ENCODE results near the gene SRP9.
A peak's percentile ranks its signal among the peaks of the same experiment; 100 is the strongest.

SRP9 gene

GRCh38 chr1:225817611-225818061 lies 40.0 kb downstream of the SRP9 start:
- peak; percentile 90 for DNase-seq
- Histone ChIP-seq H3K18ac (ENCODE audit: low read length) (peak overlapping the region; percentile 9), H3K4me1 (ENCODE audit: control insufficient read depth, low read depth, low read length) (peaks cover 30% of the 10 kb centered on the region), H3K36me3 (ENCODE audit: control insufficient read depth, insufficient read depth, low read length) (no peaks in the 10 kb centered on the region), H3K79me2 (ENCODE audit: control insufficient read depth, insufficient read depth, low read length) (peaks cover 56% of the 10 kb centered on the region), H3K9ac (ENCODE audit: low read length) (peak overlapping the region; percentile 63), H3K27me3 (ENCODE audit: insufficient read depth, low read length, poor library complexity) (no peaks in the 10 kb centered on the region), H4K5ac (ENCODE audit: low read length) (no peak overlapping the region), H2BK120ac (ENCODE audit: low read depth, low read length) (peak overlapping the region; percentile 5), H3K4me3 (ENCODE audit: low read length) (no peak overlapping the region), H3K4me2 (ENCODE audit: low read length) (no peak overlapping the region), H2BK15ac (replicated peaks; ENCODE audit: low read depth) (no peak overlapping the region), H3K27ac (ENCODE audit: low read depth, low read length) (peak overlapping the region; percentile 67), H2AK5ac (ENCODE audit: low read length) (peak overlapping the region; percentile 72), H3K79me1 (ENCODE audit: low read length) (peaks cover 40% of the 10 kb centered on the region), H3K56ac (ENCODE audit: low read length) (peak overlapping the region; percentile 92), H2BK5ac (ENCODE audit: low read length) (peak overlapping the region; percentile 57), H3K4ac (ENCODE audit: low read depth, low read length) (peak overlapping the region; percentile 46), H3K23ac (ENCODE audit: low read length) (peak overlapping the region; percentile 91), H4K8ac (ENCODE audit: low read depth, low read length) (no peak overlapping the region)
- WGBS (ENCODE audit: extremely low coverage, insufficient coverage, low lambda C conversion rate): no CpG with 5 or more reads among the region's 8 CpGs

GRCh38 chr1:225818229-225818628 lies 40.6 kb downstream of the SRP9 start:
- H3K79me2 ChIP-seq (ENCODE audit: control insufficient read depth, insufficient read depth, low read length): peaks cover 52% of the 10 kb centered on the region
- H2AK5ac ChIP-seq (ENCODE audit: low read length): no peak overlapping the region
- H2BK15ac ChIP-seq (replicated peaks; ENCODE audit: low read depth): no peak overlapping the region
- no peak overlapping the region for H3K23ac ChIP-seq (ENCODE audit: low read length)
- no peak overlapping the region for H3K4me2 ChIP-seq (ENCODE audit: low read length)
- H3K4me3 ChIP-seq (ENCODE audit: low read length): no peak overlapping the region
- no peak overlapping the region for H3K27ac ChIP-seq (ENCODE audit: low read depth, low read length)
- no peak overlapping the region for H2BK120ac ChIP-seq (ENCODE audit: low read depth, low read length)
- no peaks in the 10 kb centered on the region for H3K36me3 ChIP-seq (ENCODE audit: control insufficient read depth, insufficient read depth, low read length)
- H3K56ac ChIP-seq (ENCODE audit: low read length): peak overlapping the region; percentile 12
- peaks cover 27% of the 10 kb centered on the region for H3K4me1 ChIP-seq (ENCODE audit: control insufficient read depth, low read depth, low read length)
- no CpG with 5 or more reads among the region's 7 CpGs for whole genome bisulfite sequencing (ENCODE audit: extremely low coverage, insufficient coverage, low lambda C conversion rate)
- H3K9ac ChIP-seq (ENCODE audit: low read length): no peak overlapping the region
- no peak overlapping the region for H4K8ac ChIP-seq (ENCODE audit: low read depth, low read length)
- peak overlapping the region; percentile 54 for H2BK5ac ChIP-seq (ENCODE audit: low read length)
- H4K5ac ChIP-seq (ENCODE audit: low read length): no peak overlapping the region
- no peak overlapping the region for H3K4ac ChIP-seq (ENCODE audit: low read depth, low read length)
- H3K18ac ChIP-seq (ENCODE audit: low read length): peak overlapping the region; percentile 32
- H3K79me1 ChIP-seq (ENCODE audit: low read length): peaks cover 39% of the 10 kb centered on the region
- DNase-seq: no peak
- H3K27me3 ChIP-seq (ENCODE audit: insufficient read depth, low read length, poor library complexity): no peaks in the 10 kb centered on the region

- Histone ChIP-seq H3K4me2 (ENCODE audit: low read length) (no peak overlapping the region), H3K79me1 (ENCODE audit: low read length) (peaks cover 36% of the 10 kb centered on the region), H3K18ac (ENCODE audit: low read length) (no peak overlapping the region), H3K79me2 (ENCODE audit: control insufficient read depth, insufficient read depth, low read length) (peaks cover 42% of the 10 kb centered on the region), H3K4me3 (ENCODE audit: low read length) (no peak overlapping the region), H3K27ac (ENCODE audit: low read depth, low read length) (no peak overlapping the region), H2BK5ac (ENCODE audit: low read length) (no peak overlapping the region), H2BK120ac (ENCODE audit: low read depth, low read length) (no peak overlapping the region), H3K27me3 (ENCODE audit: insufficient read depth, low read length, poor library complexity) (no peaks in the 10 kb centered on the region), H3K4me1 (ENCODE audit: control insufficient read depth, low read depth, low read length) (peaks cover 26% of the 10 kb centered on the region), H3K4ac (ENCODE audit: low read depth, low read length) (no peak overlapping the region), H3K9ac (ENCODE audit: low read length) (no peak overlapping the region), H3K23ac (ENCODE audit: low read length) (no peak overlapping the region), H4K5ac (ENCODE audit: low read length) (no peak overlapping the region), H3K36me3 (ENCODE audit: control insufficient read depth, insufficient read depth, low read length) (no peaks in the 10 kb centered on the region), H2BK15ac (replicated peaks; ENCODE audit: low read depth) (no peak overlapping the region), H3K56ac (ENCODE audit: low read length) (no peak overlapping the region), H4K8ac (ENCODE audit: low read depth, low read length) (no peak overlapping the region), H2AK5ac (ENCODE audit: low read length) (no peak overlapping the region)
- DNase-seq: no peak
- WGBS (ENCODE audit: extremely low coverage, insufficient coverage, low lambda C conversion rate): no CpG with 5 or more reads among the region's 12 CpGs
Measured at GRCh38 chr1:225819346-225820192, 41.9 kb downstream of the SRP9 start.

- Histone ChIP-seq H3K18ac (ENCODE audit: low read length) (no peak overlapping the region), H3K56ac (ENCODE audit: low read length) (no peak overlapping the region), H3K9ac (ENCODE audit: low read length) (no peak overlapping the region), H2BK120ac (ENCODE audit: low read depth, low read length) (no peak overlapping the region), H3K4me2 (ENCODE audit: low read length) (no peak overlapping the region), H3K4me3 (ENCODE audit: low read length) (no peak overlapping the region), H3K23ac (ENCODE audit: low read length) (no peak overlapping the region), H3K4ac (ENCODE audit: low read depth, low read length) (no peak overlapping the region), H4K5ac (ENCODE audit: low read length) (no peak overlapping the region), H3K27me3 (ENCODE audit: insufficient read depth, low read length, poor library complexity) (no peaks in the 10 kb centered on the region), H2BK15ac (replicated peaks; ENCODE audit: low read depth) (no peak overlapping the region), H2AK5ac (ENCODE audit: low read length) (no peak overlapping the region), H4K8ac (ENCODE audit: low read depth, low read length) (no peak overlapping the region), H3K4me1 (ENCODE audit: control insufficient read depth, low read depth, low read length) (peaks cover 24% of the 10 kb centered on the region), H2BK5ac (ENCODE audit: low read length) (no peak overlapping the region), H3K27ac (ENCODE audit: low read depth, low read length) (no peak overlapping the region), H3K79me1 (ENCODE audit: low read length) (peaks cover 39% of the 10 kb centered on the region), H3K79me2 (ENCODE audit: control insufficient read depth, insufficient read depth, low read length) (peaks cover 43% of the 10 kb centered on the region), H3K36me3 (ENCODE audit: control insufficient read depth, insufficient read depth, low read length) (no peaks in the 10 kb centered on the region)
- no peak for DNase-seq
- 100% methylated on average over 1 of the region's 5 CpGs for WGBS (ENCODE audit: extremely low coverage, insufficient coverage, low lambda C conversion rate)
Measured at GRCh38 chr1:225820522-225821120, 43.0 kb downstream of the SRP9 start.

- H2BK5ac ChIP-seq (ENCODE audit: low read length): no peak overlapping the region
- no peak overlapping the region for H2BK15ac ChIP-seq (replicated peaks; ENCODE audit: low read depth)
- peaks cover 34% of the 10 kb centered on the region for H3K79me1 ChIP-seq (ENCODE audit: low read length)
- peaks cover 9% of the 10 kb centered on the region for H3K4me1 ChIP-seq (ENCODE audit: control insufficient read depth, low read depth, low read length)
- H3K27me3 ChIP-seq (ENCODE audit: insufficient read depth, low read length, poor library complexity): no peaks in the 10 kb centered on the region
- no peak overlapping the region for H3K4ac ChIP-seq (ENCODE audit: low read depth, low read length)
- H2AK5ac ChIP-seq (ENCODE audit: low read length): no peak overlapping the region
- H3K18ac ChIP-seq (ENCODE audit: low read length): no peak overlapping the region
- no peaks in the 10 kb centered on the region for H3K36me3 ChIP-seq (ENCODE audit: control insufficient read depth, insufficient read depth, low read length)
- H2BK120ac ChIP-seq (ENCODE audit: low read depth, low read length): no peak overlapping the region
- no peak overlapping the region for H4K8ac ChIP-seq (ENCODE audit: low read depth, low read length)
- H3K9ac ChIP-seq (ENCODE audit: low read length): no peak overlapping the region
- no peak overlapping the region for H3K23ac ChIP-seq (ENCODE audit: low read length)
- no peak overlapping the region for H4K5ac ChIP-seq (ENCODE audit: low read length)
- no peak for DNase-seq
- WGBS (ENCODE audit: extremely low coverage, insufficient coverage, low lambda C conversion rate): no CpG with 5 or more reads among the region's 12 CpGs
- no peak overlapping the region for H3K56ac ChIP-seq (ENCODE audit: low read length)
- peaks cover 32% of the 10 kb centered on the region for H3K79me2 ChIP-seq (ENCODE audit: control insufficient read depth, insufficient read depth, low read length)
- H3K27ac ChIP-seq (ENCODE audit: low read depth, low read length): no peak overlapping the region
- no peak overlapping the region for H3K4me3 ChIP-seq (ENCODE audit: low read length)
- H3K4me2 ChIP-seq (ENCODE audit: low read length): no peak overlapping the region
Measured at GRCh38 chr1:225822655-225823403, 45.2 kb downstream of the SRP9 start.
